Fibroblast of villous mesenchyme (primary cell): ENCODE results near the gene IL37. TPM values are rescaled to one million over a fixed set of nuclear protein-coding genes. Genes with fewer than 3 reads are reported as not detected.
"Not testable (repeated sequence)": the region's sequence is repeated elsewhere in the genome, so short reads cannot be mapped to it uniquely, and the experiment has no call there.

Experiments
- DNase-seq: peaks from one replicate; pipeline ENCODE4 v3.0.0-alpha.2; 2010; ENCODE audit warnings: low read depth
- H3K4me3 ChIP-seq: 2 replicates; pipeline ENCODE4 v1.5.1; 2011; ENCODE audit warnings: low read depth, mild to moderate bottlenecking, low read length
- CTCF ChIP-seq: IDR thresholded peaks from 2 replicates; pipeline ENCODE4 v1.5.1; 2012; ENCODE audit warnings: low read depth, mild to moderate bottlenecking, low read length; ENCODE audit not compliant: insufficient read depth
- total RNA-seq: library from RNA; depleted of rRNA; stranded (reverse); fragments of >200 nt; gene quantifications from 2 replicates; pipeline ENCODE4 v1.2.3, GENCODE V29; 2012

The IL37 gene
- total RNA-seq, 1 donor: not detected

GRCh38 chr2:112889976-112890375 lies 21.0 kb upstream of the IL37 start:
- no peak overlapping the region for H3K4me3 ChIP-seq
- no peak for TF ChIP-seq CTCF
- DNase-seq: no peak

GRCh38 chr2:112891385-112891831 lies 19.6 kb upstream of the IL37 start:
- DNase-seq: no peak
- no peak overlapping the region for H3K4me3 ChIP-seq
- no peak for TF ChIP-seq CTCF

GRCh38 chr2:112893752-112894151 lies 17.2 kb upstream of the IL37 start:
- TF ChIP-seq CTCF: no peak
- no peak overlapping the region for H3K4me3 ChIP-seq
- no peak for DNase-seq

DNA sequence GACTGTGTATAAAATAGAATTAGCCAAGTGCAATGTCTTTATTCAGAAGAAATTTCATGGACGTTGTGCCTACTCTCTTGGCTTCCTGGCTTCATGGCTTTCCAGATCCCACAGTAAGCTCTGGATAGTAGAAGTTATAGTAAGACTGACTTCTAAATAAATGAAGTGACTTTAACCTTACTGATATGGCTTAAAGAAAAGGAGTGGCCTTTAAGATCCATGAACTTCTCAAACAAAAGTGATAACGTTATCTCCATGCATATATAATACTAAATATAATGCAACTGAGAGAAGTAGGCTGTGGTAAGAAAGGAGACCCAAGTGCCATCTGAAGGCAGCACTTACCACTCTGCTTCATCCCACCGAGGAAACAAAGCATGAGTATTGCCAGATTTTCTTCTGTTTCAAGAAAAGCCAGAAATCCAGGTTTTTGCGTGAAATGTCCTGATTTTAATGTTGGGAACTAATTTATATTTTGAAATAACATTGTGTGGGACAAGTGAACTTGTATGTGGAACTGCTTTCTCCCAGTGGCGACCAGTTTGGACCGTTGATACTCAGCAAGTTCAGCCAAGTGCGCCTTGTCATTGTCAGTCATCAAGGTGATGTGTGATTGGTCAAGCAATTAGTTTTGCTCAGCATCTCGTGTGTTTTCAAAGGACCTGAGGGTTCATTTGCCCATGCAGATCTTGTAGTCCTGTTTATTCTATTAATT lies 13.9 kb upstream of the IL37 start:
- DNase-seq: no peak
- H3K4me3 ChIP-seq: no peak overlapping the region
- TF ChIP-seq CTCF: no peak

DNA sequence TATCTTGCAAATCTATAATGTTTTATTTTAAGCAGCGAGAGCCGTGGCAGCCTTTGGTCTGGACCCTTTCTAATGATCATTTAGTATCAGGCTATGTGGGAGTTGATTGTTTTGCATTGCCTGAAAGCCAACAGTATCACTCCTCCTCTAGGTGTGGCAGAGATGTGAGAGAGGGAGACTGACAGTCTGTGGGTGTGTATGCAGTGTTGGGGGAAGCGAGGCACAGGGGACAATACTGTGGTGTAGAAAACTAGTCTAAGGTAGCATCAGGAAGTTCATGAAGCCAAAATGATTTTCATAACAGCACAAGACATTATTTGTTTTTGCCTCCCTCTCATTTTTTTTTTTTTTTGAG lies 13.4 kb upstream of the IL37 start:
- DNase-seq: no peak
- no peak for TF ChIP-seq CTCF
- H3K4me3 ChIP-seq: no peak overlapping the region

DNA sequence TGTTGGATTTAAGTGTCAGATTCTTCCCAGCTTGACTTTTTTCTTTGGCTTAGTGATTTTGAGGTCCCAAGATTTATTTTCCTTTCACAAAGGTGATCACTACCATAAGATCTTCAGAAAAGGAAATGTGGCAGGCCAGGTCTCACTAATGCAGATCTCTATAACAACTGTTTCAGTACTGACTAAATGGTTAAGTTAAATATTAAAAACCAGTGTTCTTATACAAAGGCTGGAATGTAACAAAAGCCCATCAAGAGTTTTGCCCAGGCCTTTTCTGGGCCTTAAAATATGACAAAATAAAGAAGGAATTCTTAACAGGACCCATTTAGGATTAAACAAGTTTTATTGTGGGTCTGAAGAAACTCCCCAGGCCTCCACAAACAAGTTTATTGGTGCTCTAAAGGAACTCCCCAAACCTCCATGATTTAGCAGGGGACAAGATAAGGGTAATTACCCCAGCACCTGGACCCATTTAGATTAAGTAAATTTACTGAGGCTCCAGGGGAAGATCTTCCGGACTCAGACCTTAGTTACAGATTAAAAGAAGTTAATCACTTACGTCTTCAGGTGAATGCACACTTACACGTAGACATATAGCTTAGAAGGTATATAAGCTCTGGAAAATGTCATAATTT lies 9.4 kb upstream of the IL37 start:
- not testable (repeated sequence) for DNase-seq, H3K4me3 ChIP-seq

DNA sequence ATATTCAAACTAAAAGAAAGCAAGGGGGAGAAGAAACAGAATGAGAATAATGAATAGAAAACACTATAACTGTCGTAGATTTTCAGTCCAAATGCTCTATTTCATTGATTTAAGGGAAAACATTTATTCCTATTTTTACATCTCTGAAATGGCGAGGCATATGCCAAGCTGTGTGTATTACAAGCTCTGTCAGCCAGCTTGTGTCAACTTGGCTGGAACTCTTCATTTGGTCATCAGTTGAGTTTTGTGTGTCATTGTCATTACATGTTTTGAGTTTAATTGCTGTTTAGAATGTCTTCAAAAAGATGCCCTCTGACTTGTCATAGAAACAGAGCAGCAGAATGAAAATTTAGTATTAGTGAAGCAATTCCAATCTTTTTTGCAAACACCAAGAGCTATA lies 8.1 kb upstream of the IL37 start:
- no peak for TF ChIP-seq CTCF
- H3K4me3 ChIP-seq: no peak overlapping the region
- no peak for DNase-seq
